Pancreas (tissue), 10 donors: ENCODE measurements around the gene PARK7. TPM values are rescaled to one million over a fixed set of nuclear protein-coding genes. Genes with fewer than 3 reads are reported as not detected.

Experiments used
- ATAC-seq, 4 donors: fragments of 200-7000 bp; cut with Tn5 transposase; one replicate each; pipeline versions ENCODE4 v1.8.0 to v1.9.1; 2020; ENCODE audit warnings: mild to moderate bottlenecking in 4 of 4, moderate library complexity in 4 of 4
- DNase-seq, 6 donors: peaks; one replicate each; pipeline ENCODE4 v3.0.0-alpha.2; 2020
- FAIRE-seq: peaks from 2 replicates; lab custom pipeline; 2012; peaks lifted over from hg19 to GRCh38; lab: Jason Lieb, UNC
- H3K27ac ChIP-seq, 4 donors: fragments of 200-600 bp; sonication (generic); 1 replicate in 3 of 4; 2 replicates in 1 of 4; pipeline versions ENCODE4 v1.5.0 to v1.8.0; 2020
- H3K27me3 ChIP-seq, 4 donors: fragments of 200-600 bp; one replicate each; pipeline ENCODE4 v1.8.0; 2021
- H3K36me3 ChIP-seq, 3 donors: fragments of 200-600 bp; sonication (generic) in 1 of 3; one replicate each; pipeline versions ENCODE4 v1.5.0 to v1.8.0; 2020 to 2021
- H3K4me1 ChIP-seq, 3 donors: fragments of 200-600 bp; one replicate each; pipeline ENCODE4 v1.8.0; 2021
- H3K4me3 ChIP-seq, 4 donors: fragments of 200-600 bp; sonication (generic) in 2 of 4; one replicate each; pipeline versions ENCODE4 v1.5.0 to v1.8.0; 2020 to 2021
- H3K9me3 ChIP-seq, 4 donors: fragments of 200-600 bp; one replicate each; pipeline ENCODE4 v1.8.0; 2021
- WGBS, 2 donors: extraction: QIAGEN DNeasy Blood & Tissue Kit; methylation state at CpG; one replicate each; pipeline ENCODE4 v1.1.7; 2013; 5-methylcytosine and 5-hydroxymethylcytosine counted together
- intact Hi-C, 3 donors: fragments of 100-400 bp; cut with DNase I; formaldehyde crosslinking; loops; one replicate each; pipeline versions ENCODE4 v1.11.1 to v1.14.2; 2022
- polyA plus RNA-seq, 2 donors: library from polyadenylated mRNA; stranded (reverse); fragments of 200-250 nt; gene quantifications; one replicate each; pipeline ENCODE4 v1.2.3, GENCODE V29; 2013
- total RNA-seq, 6 donors: library from RNA; stranded (reverse); fragmentation: NEBNext Ultra II Directional in 4 of 6; extraction: Animal tissue kit (Norgen Biotek cat#: 25700) in 4 of 6; gene quantifications; one replicate each; pipeline versions ENCODE4 v1.2.1 to v1.2.4, GENCODE V29; 2021 to 2023
- TF ChIP-seq, protein P1 (sequence below), 4 donors: fragments of 200-600 bp; sonication (generic) in 3 of 4; IDR thresholded peaks; one replicate each; pipeline versions ENCODE4 v1.5.0 to v1.8.0; 2021; ENCODE audit warnings: antibody characterized with exemption in 4 of 4
- donor health status: healthy with polysubstance abuse.
- donor health status: DM: no; HTN: no; CAD: no; lungs with moderate emphysema.
- donor health status: DM: no; HTN: no; CAD: no.
- donor health status: control.
- donor health status: control.
- donor health status: Bipolar disorder and iron deficiency.
- donor health status: DM: yes; HTN: yes; CAD: no.
- donor health status: DM: no; HTN: no; CAD: no.
- donor health status: DM: no; HTN: no; CAD: no.
- donor health status: DM: yes; HTN: yes; CAD: no.

The PARK7 gene
- total and polyA plus RNA-seq, 8 donors = 99.8 to 176 (median 137) TPM

GRCh38 chr1:8018492-8019228, 57.1 kb downstream of the PARK7 start:
- intact Hi-C loops = no loop called here
- ATAC-seq = no peak
- 64 to 82% methylated on average over 3 of the region's 3 CpGs for WGBS, 2 donors
- Histone ChIP-seq H3K4me1 (peaks cover 31 to 73% (median 33%) of the 10 kb centered on the region in 3 donors), H3K4me3 (peak overlapping the region in 1 of 4 donors; percentile 89), H3K36me3 (peaks cover 0 to 52% (median 17%) of the 10 kb centered on the region in 3 donors), H3K27me3 (no peaks in the 10 kb centered on the region), H3K9me3 (no peaks in the 10 kb centered on the region), H3K27ac (peak overlapping the region; percentile 43 to 100 (median 99))
- FAIRE-seq = no peak
- no peak for DNase-seq
- TF ChIP-seq, protein P1, sequence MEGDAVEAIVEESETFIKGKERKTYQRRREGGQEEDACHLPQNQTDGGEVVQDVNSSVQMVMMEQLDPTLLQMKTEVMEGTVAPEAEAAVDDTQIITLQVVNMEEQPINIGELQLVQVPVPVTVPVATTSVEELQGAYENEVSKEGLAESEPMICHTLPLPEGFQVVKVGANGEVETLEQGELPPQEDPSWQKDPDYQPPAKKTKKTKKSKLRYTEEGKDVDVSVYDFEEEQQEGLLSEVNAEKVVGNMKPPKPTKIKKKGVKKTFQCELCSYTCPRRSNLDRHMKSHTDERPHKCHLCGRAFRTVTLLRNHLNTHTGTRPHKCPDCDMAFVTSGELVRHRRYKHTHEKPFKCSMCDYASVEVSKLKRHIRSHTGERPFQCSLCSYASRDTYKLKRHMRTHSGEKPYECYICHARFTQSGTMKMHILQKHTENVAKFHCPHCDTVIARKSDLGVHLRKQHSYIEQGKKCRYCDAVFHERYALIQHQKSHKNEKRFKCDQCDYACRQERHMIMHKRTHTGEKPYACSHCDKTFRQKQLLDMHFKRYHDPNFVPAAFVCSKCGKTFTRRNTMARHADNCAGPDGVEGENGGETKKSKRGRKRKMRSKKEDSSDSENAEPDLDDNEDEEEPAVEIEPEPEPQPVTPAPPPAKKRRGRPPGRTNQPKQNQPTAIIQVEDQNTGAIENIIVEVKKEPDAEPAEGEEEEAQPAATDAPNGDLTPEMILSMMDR (IDR thresholded peaks at IDR 0.05) = no peak

DNA sequence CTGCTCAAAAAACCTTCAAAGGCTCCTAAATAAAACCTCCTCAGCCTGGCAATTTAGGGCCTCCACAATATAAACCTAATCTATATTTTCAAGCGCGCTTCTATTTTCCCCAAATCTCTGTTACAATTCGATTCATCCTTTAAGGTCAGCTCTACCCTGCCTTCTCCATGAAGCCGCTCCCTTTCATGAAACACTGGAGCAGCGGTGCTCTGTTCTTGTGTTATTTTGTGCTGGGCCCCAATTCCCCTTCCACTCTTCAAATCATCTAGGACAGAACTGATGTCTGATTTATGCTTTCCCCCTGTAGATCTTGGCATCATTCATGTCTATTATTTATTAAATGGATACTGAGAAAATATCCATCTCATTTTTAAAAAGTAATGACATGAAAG, 57.7 kb downstream of the PARK7 start:
- ATAC-seq = no peak
- 91 to 95% methylated on average over 5 of the region's 5 CpGs for WGBS, 2 donors

GRCh38 chr1:8020032-8020431, 58.5 kb downstream of the PARK7 start:
- Histone ChIP-seq H3K27ac (peak overlapping the region; percentile 43 to 100 (median 99)), H3K27me3 (no peaks in the 10 kb centered on the region), H3K9me3 (no peaks in the 10 kb centered on the region), H3K36me3 (peaks cover 0 to 51% (median 3%) of the 10 kb centered on the region in 3 donors), H3K4me1 (peaks cover 27 to 68% (median 33%) of the 10 kb centered on the region in 3 donors), H3K4me3 (peak overlapping the region in 1 of 4 donors; percentile 89)
- TF ChIP-seq, protein P1 (IDR thresholded peaks at IDR 0.05) = no peak
- peak; percentile 70 for FAIRE-seq
- peak; percentile 13 to 46 (median 33) for ATAC-seq
- DNase-seq = peak in 3 of 6 donors; percentile 48 to 62 (median 58)
- intact Hi-C loops = no loop called here

More for the DNA sequence above, 57.7 kb downstream of the PARK7 start:
- intact Hi-C loops = no loop called here
- peak overlapping the region; percentile 43 to 100 (median 99) for H3K27ac ChIP-seq
- FAIRE-seq (no peak), DNase-seq (no peak)
- H3K4me1 ChIP-seq = peaks cover 31 to 73% (median 33%) of the 10 kb centered on the region in 3 donors
- no peaks in the 10 kb centered on the region for H3K9me3 ChIP-seq
- H3K27me3 ChIP-seq = no peaks in the 10 kb centered on the region
- H3K36me3 ChIP-seq = peaks cover 0 to 52% (median 11%) of the 10 kb centered on the region in 3 donors
- H3K4me3 ChIP-seq = peak overlapping the region in 1 of 4 donors; percentile 89
- TF ChIP-seq, protein P1 (IDR thresholded peaks at IDR 0.05) = no peak

DNA sequence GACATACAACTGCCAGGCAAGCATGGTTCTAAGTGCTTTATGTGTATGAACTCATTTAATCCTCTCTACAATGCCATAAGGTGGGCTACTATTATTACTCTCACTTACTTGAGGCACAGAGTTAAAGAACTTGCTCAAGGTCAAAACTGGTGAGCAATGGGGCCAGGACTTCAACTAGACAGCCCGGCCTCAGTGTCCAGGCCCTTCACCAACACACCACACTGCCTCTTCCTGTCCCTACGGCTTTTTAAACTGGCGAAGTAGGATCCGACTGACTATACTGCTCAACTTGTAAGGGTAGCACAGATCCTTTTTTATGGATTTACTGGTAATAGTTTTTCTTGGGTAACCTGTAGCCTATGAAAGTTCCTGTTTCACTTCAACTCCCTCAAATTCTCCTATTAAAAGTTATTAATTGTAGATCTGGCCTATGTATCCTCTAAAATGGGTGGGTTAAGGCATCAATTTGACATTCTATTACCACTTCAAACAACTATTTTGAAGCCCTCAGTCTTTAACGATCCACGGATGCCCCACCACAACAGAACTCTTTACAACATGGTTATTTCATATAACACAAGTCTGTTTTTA, 60.3 kb downstream of the PARK7 start:
- TF ChIP-seq, protein P1 (IDR thresholded peaks at IDR 0.05) = no peak
- FAIRE-seq = no peak
- peak in 1 of 6 donors; percentile 34 for DNase-seq
- intact Hi-C loops = no loop called here
- no peak for ATAC-seq
- peak overlapping the region in 3 of 4 donors; percentile 75 to 92 (median 89) for H3K4me3 ChIP-seq
- no peaks in the 10 kb centered on the region for H3K27me3 ChIP-seq
- WGBS, 2 donors = 50 to 54% methylated on average over 6 of the region's 6 CpGs
- H3K4me1 ChIP-seq = peaks cover 9 to 52% (median 18%) of the 10 kb centered on the region in 3 donors
- no peaks in the 10 kb centered on the region for H3K9me3 ChIP-seq
- H3K27ac ChIP-seq = peak overlapping the region in 3 of 4 donors; percentile 99 to 100 (median 99)
- peaks cover 0 to 33% (median 0%) of the 10 kb centered on the region in 3 donors for H3K36me3 ChIP-seq
